Effector CD4-positive, alpha-beta T cell (primary cell): ENCODE data around the gene COX7B2.

ENCODE experiments used
- DNase-seq: peaks from one replicate; pipeline ENCODE4 v3.0.0-alpha.2; 2020

COX7B2 gene

DNA sequence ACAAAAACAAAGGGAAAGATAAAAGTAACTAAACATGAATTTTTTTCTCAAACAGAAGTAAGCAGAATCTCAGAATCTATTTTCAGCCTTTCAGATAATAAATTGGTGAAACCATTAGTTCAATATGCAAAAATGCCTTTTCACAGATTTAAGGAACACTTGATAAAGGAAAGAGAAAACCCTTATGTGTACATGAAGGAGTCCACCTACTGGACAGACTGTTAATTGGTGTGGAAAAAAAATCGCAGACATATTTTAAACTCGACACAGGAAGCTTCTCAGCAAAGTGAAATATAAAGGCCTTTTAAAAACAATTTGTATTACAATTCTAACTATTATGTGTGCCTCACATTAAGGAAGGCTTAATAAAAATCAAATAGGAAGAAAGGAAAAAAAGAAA lies 22.3 kb downstream of the COX7B2 start:
- DNase-seq, result no peak

DNA sequence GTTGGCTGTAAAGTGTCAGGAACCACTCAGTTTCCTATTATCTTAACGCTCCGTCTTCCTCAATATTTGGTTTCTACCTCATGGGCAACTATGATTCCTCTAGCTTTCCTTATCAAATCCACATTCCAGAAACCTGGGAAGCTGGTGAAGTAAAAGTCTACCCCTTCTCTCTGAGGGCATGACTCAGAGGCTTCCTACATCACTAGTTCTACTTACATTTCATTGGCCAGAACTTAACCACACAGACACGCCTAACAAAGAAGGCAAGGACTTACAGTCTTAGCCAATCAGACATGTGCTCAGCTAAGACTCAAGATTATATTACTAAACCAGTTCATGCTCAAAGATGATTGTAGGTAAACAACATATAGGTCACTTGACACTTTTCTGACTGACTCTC lies 30.4 kb downstream of the COX7B2 start:
- DNase-seq, result no peak

DNA sequence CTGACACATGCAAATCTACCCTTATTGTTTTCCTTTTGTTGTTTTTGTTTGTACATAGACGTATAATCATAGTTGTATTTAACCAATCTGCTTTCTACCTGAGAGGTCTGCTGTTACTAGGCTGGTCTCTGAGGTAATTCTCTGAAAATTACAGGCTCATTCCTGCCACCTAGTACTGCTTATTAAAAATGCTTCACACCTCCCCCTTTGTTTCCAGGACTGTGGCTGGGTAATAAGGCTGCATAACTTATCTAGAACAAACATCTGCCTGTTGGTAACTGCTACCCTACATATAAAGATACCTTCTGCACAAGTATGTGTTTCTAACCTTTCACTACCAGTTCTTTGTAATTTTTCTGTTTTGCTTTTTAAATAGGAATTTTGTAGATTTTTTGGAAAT lies 34.2 kb downstream of the COX7B2 start:
- no peak for DNase-seq

DNA sequence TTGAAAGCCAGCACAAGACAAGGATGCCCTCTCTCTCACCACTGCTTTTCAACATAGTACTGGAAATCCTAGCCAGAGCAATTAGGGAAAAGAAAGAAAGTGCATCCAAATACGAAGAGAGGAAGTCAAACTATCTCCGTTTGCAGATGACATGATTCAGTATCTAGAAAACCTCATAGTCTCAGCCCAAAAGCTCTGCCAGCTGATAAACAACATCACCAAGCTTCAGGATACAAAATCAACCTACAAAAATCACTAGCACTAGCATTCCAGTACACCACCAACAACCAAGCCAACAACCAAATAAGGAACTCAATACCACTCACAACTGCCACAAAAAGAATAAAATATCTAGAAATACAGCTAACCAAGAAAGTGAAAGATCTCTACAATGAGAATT lies 38.6 kb downstream of the COX7B2 start:
- no peak for DNase-seq

DNA sequence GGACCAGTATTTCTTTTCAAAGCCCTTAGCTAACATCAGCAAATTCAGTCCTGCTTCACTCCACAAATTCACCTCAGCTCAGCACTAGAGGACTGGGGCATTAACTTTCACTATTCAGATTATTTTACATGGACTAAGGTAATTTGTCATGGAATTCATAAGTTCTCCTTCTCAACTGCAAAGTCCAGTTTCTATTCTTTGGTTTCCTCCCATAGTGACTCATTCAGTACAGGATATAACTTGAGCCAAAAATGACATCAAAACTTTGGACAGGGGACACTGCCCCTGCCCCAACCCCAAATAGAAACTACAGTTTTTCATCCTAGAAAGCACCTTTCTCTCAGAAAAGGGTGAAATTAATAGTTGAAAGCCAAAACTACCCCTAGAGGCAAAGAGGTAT lies 52.7 kb downstream of the COX7B2 start:
- DNase-seq, result no peak

DNA sequence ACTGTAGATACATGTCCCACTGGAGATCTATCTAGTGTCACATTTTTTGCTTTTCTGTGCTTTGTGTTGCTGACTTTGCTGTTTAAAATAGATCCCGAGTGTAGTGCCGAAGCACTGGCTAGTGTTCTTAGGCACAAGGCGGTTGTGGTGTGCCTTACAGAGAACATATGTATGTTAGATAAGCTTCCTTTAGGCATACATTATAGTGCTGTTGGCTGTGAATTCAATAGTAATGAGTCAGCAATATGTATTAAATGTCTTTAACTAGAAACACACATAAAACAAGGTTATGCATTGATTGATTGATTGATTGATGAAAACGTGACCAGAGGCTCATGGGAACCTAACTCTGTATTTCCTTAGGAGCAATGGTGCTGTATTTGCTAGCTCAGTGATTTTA lies 56.2 kb downstream of the COX7B2 start:
- no peak for DNase-seq

DNA sequence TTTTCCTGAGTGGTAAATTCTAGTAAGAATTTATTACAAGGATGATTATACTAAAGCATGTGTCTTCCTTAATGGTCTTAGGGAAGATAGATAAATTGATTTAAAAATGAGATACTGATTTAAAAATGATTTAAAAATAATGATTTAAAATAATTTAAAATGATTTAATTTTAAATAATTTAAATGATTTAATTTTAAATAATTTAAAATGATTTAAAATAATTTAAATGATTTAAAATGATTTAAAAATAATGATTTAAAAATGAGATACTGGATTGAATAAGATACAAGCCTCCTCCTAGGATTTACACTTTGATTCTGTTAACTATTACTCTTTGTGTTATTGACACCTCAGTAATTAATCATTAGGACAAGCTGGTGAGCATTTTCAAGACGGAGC lies 59.0 kb downstream of the COX7B2 start:
- no peak for DNase-seq

DNA sequence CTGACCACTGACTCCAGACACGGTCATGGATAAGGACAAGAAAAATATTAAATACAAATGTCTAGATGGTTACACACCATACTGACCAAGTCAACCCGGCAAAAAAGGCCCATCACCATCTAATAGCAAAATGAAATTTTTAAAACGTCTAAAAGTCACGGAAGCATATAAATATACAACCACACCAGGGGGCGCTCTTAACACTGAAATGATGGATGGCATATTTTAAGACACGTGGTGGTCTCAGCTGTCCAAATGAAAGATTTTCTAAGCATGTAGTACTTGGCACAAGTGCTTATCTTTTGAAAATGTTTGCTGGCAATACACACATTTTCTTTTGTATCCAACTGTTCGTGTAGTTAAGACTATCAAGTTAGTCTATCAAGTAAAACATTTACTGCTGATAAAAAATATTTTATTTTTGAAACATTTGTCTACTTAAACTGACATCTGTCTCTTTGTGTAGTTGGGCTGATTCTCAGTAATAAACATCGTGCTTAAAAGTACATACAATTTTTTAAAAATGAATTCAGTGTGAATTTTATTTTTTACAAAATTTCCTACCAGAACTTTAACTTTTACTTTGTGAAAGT lies 64.6 kb downstream of the COX7B2 start:
- DNase-seq, result peak; percentile 20

DNA sequence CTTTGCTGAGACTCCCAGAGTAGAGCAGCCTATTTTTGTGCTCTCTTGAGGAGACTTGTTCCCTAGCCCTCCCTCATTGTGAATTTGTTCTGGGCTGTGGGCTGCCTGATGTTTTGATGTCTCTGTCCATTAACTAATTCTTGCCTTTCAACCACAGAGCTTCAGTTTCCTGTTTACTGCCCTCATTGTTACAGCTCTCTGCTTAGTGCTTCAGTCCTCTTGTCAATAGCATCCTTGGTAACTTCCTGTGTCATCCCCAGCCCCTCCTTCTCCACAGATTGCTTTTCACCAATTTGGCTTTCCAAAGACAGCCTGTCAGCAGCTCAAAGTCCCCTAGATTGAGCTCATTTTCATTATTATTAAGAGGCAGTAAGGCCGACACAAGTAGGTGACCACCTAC lies 69.9 kb downstream of the COX7B2 start:
- DNase-seq, result no peak

DNA sequence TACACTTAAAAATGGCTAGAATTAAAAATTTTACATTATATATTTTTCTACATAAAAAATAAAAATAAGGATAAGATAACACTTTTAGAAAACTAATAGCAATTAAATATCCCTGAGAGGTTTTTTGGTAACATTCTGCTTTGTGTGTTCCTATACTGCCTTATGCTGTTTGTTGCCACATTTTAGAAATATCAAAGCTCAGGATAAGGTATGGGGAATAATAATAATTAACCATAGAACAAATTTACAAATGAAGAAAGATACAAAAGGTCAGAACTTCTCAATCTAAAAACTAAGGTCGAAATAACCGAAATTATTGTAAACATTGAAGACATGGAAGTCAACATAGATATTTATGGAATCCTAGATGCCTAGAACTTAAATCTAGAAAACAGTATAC lies 71.4 kb downstream of the COX7B2 start:
- DNase-seq, result no peak

DNA sequence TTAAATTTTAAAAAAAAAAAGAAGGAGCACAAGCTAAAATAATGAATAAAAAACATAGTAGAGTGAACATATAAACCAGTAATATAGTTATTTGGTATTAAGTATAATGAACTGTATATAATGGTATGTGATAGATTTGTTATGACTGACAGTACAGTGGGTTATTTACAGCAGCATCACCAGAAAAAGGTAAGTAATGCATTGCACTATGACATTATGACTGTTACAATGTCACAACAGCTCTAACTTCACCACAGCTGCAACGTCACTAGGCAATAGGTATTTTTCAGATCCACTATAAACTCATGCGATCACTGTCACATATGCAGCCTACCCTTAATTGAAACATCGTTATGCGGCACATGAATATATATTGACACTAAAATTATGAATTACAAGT lies 72.5 kb downstream of the COX7B2 start:
- DNase-seq, result no peak

DNA sequence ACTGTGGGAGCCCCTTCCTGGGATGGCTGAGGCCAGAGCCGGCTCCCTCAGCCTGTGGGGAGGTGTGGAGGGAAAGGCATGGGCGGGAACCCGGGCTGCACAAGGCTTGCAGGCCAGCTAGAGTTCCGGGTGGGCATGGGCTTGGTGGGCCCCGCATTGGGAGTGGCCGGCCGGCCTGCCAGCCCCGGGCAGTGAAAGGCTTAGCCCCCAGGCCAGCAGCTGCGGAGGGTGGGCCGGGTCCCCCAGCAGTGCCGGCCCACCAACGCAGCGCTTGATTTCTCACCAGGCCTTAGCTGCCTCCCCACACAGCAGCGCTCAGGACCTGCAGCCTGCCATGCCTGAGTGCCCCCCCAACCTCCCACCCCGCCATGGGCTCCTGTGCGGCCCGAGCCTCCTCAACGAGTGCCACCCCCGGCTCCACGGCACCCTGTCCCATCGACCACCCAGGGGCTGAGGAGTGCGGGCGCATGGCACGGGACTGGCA lies 78.0 kb downstream of the COX7B2 start:
- DNase-seq, result no peak

DNA sequence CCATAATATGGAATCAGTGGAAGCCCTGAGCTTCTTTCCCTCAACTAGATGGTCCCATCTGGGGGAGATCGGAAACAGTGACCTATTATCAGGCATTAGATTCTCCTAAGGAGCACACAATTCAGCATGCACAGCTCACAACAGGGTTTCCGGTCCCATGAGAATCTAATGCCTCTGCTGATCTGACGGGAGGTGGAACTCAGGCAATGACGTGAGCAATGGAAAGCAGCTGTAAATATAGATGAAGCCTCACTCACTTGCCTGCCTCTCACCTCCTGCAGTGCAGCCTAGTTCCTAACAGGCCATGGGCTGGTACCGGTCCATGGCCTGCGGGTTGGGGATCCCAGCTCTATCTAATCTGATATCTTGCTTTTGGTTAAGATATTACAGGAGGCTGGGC lies 88.9 kb downstream of the COX7B2 start:
- no peak for DNase-seq

DNA sequence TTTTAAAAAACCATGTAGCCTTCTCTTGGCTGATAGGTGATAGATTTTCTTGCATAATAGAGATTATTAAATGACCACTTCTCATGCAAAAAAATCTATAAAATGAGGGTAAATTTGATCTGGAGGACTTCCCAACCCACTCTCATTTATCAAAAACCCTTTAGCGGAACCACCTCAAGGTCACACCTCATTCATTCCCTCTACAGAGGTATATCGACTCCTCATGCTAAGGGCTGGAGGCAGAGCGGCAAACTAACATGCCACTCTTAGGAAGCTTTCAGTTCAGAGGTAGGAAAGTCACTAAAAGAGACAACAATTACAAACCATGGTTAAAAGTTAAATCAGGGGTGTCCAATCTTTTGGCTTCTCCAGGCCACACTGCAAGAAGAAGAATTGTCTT lies 90.0 kb downstream of the COX7B2 start:
- DNase-seq, result no peak

DNA sequence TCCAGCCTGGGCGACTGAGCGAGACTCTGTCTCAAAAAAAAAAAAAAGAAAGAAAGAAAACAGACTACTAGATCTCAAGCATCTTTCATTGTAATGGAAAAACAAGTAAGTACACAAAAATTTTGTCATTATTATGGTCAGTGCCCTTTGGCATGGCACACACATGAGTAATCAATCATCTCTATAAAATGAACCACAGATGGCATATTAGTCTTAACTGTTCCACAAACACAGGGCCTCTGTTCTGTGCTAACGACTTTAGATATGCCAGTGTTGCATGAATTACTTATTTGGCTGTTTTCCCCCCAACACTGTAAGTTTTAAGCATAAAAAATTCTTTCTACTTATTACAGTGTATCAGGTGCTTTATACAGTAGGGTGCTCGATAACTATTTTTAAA lies 90.4 kb downstream of the COX7B2 start:
- DNase-seq, result no peak

DNA sequence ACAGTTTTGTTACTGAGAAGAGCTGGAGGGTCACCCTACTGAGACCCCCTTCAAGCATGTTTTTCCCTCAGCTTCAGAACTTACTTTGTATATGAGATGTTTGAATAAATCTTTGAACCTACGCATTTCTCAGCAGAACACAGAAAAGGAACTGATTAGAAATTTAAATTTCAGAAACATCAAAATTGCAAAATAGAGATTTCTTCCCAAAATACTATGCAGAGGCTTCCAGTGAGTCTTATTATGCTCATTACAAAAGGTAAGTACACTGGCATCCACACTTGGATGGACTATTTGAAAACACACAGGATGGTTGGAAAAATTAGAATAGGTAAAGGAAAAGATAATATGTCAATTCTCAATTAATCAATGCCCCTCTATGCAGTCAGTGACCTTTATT lies 91.2 kb downstream of the COX7B2 start:
- no peak for DNase-seq

DNA sequence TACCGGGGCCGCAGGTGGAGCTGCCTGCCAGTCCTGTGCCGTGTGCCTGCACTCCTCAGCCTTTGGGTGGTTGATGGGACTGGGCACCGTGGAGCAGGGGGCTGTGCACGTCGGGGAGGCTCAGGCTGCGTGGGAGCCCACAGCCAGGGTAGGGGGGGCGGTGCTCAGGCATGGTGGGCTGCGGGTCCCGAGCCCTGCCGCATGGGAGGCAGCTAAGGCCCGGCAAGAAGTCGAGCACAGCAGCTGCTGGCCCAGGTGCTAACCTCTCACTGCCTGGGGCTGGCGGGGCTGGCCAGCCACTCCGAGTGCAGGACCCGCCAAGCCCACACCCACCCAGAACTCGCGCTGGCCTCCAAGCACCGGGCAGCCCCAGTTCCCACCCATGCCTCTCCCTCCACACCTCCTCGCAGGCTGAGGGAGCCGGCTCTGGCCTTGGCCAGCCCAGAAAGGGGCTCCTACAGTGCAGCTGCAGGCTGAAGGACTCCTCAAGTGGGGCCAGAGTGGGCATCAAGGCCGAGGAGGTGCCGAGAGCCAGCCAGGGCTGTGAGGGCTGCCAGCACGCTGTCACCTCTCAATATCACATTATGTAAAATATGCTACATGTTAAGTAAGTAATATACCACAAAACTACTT lies 104.1 kb downstream of the COX7B2 start:
- no peak for DNase-seq

DNA sequence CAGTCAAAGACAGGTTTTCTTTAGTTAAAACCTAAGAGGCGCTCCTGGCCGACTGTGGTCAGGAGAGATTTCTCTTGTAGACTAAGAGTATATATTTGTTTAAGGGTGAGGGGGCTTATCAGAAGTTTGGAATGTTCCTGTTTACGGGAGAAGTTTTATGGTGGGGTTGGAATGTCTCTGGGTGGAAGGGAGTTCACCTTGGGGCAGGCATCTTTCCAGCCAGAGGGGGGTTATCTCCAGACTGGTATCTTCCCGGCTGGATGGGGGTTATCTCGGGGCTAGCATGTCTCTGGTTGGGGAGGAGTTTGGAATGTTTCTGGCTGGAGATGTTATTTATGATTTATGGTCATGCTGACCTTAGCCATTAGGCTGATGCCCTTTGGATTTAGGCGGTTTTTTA lies 116.0 kb downstream of the COX7B2 start:
- DNase-seq, result no peak

DNA sequence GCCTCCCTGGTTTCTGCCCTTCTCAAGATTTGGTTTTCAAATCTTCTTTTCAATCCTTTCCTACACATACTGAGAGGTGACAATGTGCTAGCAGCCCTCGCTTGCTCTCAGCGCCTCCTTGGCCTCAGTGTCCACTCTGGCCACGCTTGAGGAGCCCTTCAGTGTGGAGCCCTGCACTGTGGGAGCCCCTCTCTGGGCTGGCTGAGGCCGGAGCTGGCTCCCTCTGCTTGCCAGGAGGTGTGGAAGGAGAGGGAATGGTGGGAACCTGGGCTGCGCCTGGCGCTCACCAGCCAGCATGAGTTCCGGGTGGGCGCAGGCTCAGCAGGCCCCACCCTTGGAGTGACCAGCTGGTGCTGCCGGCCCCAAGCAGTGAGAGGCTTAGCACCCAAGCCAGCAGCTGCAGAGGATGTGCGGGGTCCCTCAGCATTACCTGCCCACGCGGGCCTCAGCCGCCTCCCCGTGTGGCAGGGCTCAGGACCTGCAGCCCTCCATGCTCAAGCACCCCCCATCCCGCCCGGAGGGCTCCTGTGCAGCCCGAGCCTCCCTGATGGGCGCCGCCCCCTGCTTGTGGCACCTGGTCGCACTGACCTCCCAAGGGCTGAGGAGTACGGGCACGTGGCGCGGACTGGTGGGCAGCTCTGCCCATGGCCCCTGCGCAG lies 127.5 kb downstream of the COX7B2 start:
- DNase-seq, result no peak

DNA sequence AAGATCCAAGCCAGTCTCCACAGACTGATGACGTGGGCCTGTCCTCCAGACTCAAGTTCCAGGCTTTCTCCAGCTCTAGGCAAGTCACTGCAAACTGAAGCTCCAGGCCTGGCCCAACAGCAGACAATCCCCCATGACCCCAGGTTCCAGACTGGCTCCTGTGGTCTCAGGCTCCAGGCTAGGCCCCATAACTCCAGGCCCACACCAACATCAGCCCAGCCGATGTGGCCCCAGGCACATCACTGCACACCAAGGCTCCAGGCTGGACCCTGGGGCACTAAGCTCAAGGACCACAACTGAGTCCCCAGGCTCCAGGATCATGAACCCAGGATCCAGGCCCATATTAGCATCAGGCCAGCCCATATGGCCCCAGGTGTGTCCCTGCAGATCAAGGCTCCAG lies 143.6 kb downstream of the COX7B2 start:
- DNase-seq, result no peak

DNA sequence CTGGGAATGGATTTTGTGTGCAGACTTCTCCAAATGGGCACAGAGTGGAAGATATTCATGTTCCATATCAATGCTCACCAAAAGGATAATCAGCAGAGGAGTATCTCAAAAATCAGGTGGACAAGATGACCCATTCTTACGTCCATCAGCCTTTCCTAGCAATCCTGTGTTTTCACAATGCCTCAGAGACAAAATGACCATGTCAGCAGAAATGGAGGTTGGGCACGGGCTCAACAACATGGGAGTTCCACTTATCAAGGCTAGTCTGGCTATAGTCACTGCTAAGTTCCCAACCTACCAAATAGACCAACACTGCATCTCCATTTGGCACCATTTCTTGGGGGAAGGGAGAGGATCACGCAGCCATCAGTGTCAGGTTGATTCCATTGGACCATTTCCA lies 179.0 kb downstream of the COX7B2 start:
- DNase-seq, result no peak

DNA sequence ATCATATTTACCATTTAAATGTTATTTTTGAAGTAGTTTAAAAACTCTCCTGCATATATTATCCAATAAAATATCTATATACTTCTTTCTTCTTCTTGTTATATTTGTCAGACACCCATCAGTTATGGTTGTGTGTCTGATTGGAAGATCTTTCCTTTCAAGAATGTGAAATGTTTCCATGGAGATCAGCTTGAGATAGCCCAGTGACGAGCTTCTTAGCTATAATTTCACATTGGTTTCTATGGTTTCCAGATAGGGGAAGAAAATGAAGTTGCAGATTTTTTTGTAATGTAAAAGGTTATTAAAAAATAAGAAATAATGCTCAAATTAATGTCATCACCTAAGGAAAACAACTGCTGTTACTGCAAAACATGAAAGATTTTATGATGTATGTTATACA lies 189.0 kb downstream of the COX7B2 start:
- DNase-seq, result no peak

DNA sequence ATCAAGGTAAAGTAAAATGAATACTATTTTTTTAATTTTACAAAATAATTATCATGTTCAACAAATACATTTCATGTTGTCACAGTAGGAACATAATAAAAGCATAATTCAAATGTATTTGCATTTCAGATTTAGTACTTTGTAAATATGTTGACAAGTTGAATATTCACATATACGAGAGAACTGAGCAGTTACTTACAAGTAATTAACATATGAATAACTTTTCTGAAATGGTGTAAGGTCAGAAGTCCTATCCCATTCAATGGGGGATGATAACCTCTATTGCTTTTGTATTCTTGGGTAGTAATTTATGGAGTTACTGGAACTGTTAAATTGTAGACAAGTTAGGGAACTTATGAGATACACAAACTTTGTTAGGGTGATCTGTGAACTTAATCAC lies 191.1 kb downstream of the COX7B2 start:
- DNase-seq, result no peak

DNA sequence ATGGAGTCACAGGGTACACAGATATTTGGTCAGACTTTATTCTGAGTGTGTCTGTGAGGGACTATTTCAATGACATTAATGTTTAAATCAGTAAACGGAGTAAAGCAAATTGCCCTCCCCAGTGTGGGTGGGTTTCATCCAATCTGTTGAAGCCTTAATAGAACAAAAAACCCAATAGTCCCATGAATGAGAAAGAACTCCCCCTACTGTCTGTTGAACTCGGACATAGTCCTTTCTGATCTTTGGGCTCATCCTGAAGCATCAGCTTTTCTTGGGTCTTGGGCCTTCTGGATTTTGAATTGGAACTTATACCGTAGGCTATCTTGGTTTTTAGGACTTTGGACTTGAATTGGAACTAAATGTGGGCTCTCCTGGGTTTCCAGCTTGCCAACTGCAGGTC lies 193.6 kb downstream of the COX7B2 start:
- DNase-seq, result no peak

DNA sequence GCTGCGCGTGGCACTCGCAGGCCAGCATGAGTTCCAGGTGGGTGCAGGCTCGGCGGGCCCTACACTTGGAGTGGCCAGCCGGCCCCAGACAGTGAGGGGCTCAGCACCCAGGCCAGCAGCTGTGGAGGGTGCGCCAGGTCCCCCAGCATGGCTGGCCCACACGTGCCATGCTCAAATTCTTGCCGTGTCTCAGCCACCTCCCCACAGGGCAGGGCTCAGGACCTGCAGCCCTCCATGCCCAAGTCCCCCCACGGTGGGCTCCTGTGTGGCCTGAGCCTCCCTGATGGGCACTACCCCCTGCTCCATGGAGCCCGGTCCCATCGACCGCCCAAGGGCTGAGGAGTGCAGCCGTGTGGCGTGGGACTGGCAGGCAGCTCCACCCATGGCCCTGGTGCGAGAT lies 210.2 kb downstream of the COX7B2 start:
- DNase-seq, result no peak
